ENCODE results near the gene PIP4K2A.

PIP4K2A gene

GRCh38 chr10:22644222-22644621 lies 70.2 kb downstream of the PIP4K2A start:
- DNase-seq (ENCODE audit: low spot score in 2 of 2), result no peak
- H3K4me3 ChIP-seq, result no peak overlapping the region
- no peaks in the 10 kb centered on the region for H3K4me1 ChIP-seq
- in situ Hi-C loops (cut with MboI; ENCODE audit: low sequenced_read_pairs), result no loop called here
- H3K27me3 ChIP-seq (ENCODE audit: low read depth), result no peaks in the 10 kb centered on the region
- H3K9me3 ChIP-seq, result no peaks in the 10 kb centered on the region
- H3K36me3 ChIP-seq (replicated peaks), result no peaks in the 10 kb centered on the region

- H3K4me3 ChIP-seq, result no peak overlapping the region
- DNase-seq (ENCODE audit: low spot score in 2 of 2), result no peak
- H3K27me3 ChIP-seq (ENCODE audit: low read depth), result no peaks in the 10 kb centered on the region
- no peaks in the 10 kb centered on the region for H3K9me3 ChIP-seq
- no peaks in the 10 kb centered on the region for H3K36me3 ChIP-seq (replicated peaks)
- no peaks in the 10 kb centered on the region for H3K4me1 ChIP-seq
- in situ Hi-C loops (cut with MboI; ENCODE audit: low sequenced_read_pairs), result no loop called here
Observed at GRCh38 chr10:22643775-22644174, 70.6 kb downstream of the PIP4K2A start.

GRCh38 chr10:22643116-22643515 lies 71.3 kb downstream of the PIP4K2A start:
- no peaks in the 10 kb centered on the region for H3K9me3 ChIP-seq
- no peaks in the 10 kb centered on the region for H3K36me3 ChIP-seq (replicated peaks)
- no peak overlapping the region for H3K4me3 ChIP-seq
- no peaks in the 10 kb centered on the region for H3K27me3 ChIP-seq (ENCODE audit: low read depth)
- in situ Hi-C loops (cut with MboI; ENCODE audit: low sequenced_read_pairs), result no loop called here
- H3K4me1 ChIP-seq, result no peaks in the 10 kb centered on the region
- DNase-seq (ENCODE audit: low spot score in 2 of 2), result no peak

GRCh38 chr10:22641743-22642142 lies 72.6 kb downstream of the PIP4K2A start:
- Histone ChIP-seq H3K36me3 (replicated peaks) (no peaks in the 10 kb centered on the region), H3K27me3 (ENCODE audit: low read depth) (no peaks in the 10 kb centered on the region), H3K4me1 (no peaks in the 10 kb centered on the region), H3K4me3 (no peak overlapping the region), H3K9me3 (no peaks in the 10 kb centered on the region)
- DNase-seq (ENCODE audit: low spot score in 2 of 2), result no peak
- in situ Hi-C loops (cut with MboI; ENCODE audit: low sequenced_read_pairs), result no loop called here

GRCh38 chr10:22640359-22640758 lies 74.0 kb downstream of the PIP4K2A start:
- no peaks in the 10 kb centered on the region for H3K36me3 ChIP-seq (replicated peaks)
- no peak for DNase-seq (ENCODE audit: low spot score in 2 of 2)
- no peaks in the 10 kb centered on the region for H3K4me1 ChIP-seq
- H3K4me3 ChIP-seq, result no peak overlapping the region
- in situ Hi-C loops (cut with MboI; ENCODE audit: low sequenced_read_pairs), result no loop called here
- H3K27me3 ChIP-seq (ENCODE audit: low read depth), result no peaks in the 10 kb centered on the region
- no peaks in the 10 kb centered on the region for H3K9me3 ChIP-seq

- Histone ChIP-seq H3K27me3 (ENCODE audit: low read depth) (no peaks in the 10 kb centered on the region), H3K36me3 (replicated peaks) (no peaks in the 10 kb centered on the region), H3K4me3 (no peak overlapping the region), H3K4me1 (no peaks in the 10 kb centered on the region), H3K9me3 (no peaks in the 10 kb centered on the region)
- in situ Hi-C loops (cut with MboI; ENCODE audit: low sequenced_read_pairs), result no loop called here
- DNase-seq (ENCODE audit: low spot score in 2 of 2), result no peak
Observed at GRCh38 chr10:22638863-22639262, 75.5 kb downstream of the PIP4K2A start.

- H3K27me3 ChIP-seq (ENCODE audit: low read depth), result no peaks in the 10 kb centered on the region
- H3K9me3 ChIP-seq, result no peaks in the 10 kb centered on the region
- in situ Hi-C loops (cut with MboI; ENCODE audit: low sequenced_read_pairs), result no loop called here
- no peak overlapping the region for H3K4me3 ChIP-seq
- no peak for DNase-seq (ENCODE audit: low spot score in 2 of 2)
- no peaks in the 10 kb centered on the region for H3K4me1 ChIP-seq
- H3K36me3 ChIP-seq (replicated peaks), result no peaks in the 10 kb centered on the region
Observed at GRCh38 chr10:22637491-22637890, 76.9 kb downstream of the PIP4K2A start.

- Histone ChIP-seq H3K27me3 (ENCODE audit: low read depth) (no peaks in the 10 kb centered on the region), H3K9me3 (no peaks in the 10 kb centered on the region), H3K4me1 (no peaks in the 10 kb centered on the region), H3K4me3 (no peak overlapping the region), H3K36me3 (replicated peaks) (no peaks in the 10 kb centered on the region)
- in situ Hi-C loops (cut with MboI; ENCODE audit: low sequenced_read_pairs), result no loop called here
- DNase-seq (ENCODE audit: low spot score in 2 of 2), result no peak
Observed at GRCh38 chr10:22635650-22636049, 78.7 kb downstream of the PIP4K2A start.

GRCh38 chr10:22634606-22635459 lies 79.5 kb downstream of the PIP4K2A start:
- in situ Hi-C loops (cut with MboI; ENCODE audit: low sequenced_read_pairs), result no loop called here
- Histone ChIP-seq H3K36me3 (replicated peaks) (no peaks in the 10 kb centered on the region), H3K4me1 (no peaks in the 10 kb centered on the region), H3K4me3 (no peak overlapping the region), H3K27me3 (ENCODE audit: low read depth) (no peaks in the 10 kb centered on the region), H3K9me3 (no peaks in the 10 kb centered on the region)
- no peak for DNase-seq (ENCODE audit: low spot score in 2 of 2)

GRCh38 chr10:22634093-22634492 lies 80.3 kb downstream of the PIP4K2A start:
- no peak overlapping the region for H3K4me3 ChIP-seq
- in situ Hi-C loops (cut with MboI; ENCODE audit: low sequenced_read_pairs), result no loop called here
- no peaks in the 10 kb centered on the region for H3K9me3 ChIP-seq
- no peaks in the 10 kb centered on the region for H3K27me3 ChIP-seq (ENCODE audit: low read depth)
- DNase-seq (ENCODE audit: low spot score in 2 of 2), result no peak
- H3K36me3 ChIP-seq (replicated peaks), result no peaks in the 10 kb centered on the region
- H3K4me1 ChIP-seq, result no peaks in the 10 kb centered on the region

GRCh38 chr10:22633528-22633927 lies 80.8 kb downstream of the PIP4K2A start:
- Histone ChIP-seq H3K27me3 (ENCODE audit: low read depth) (no peaks in the 10 kb centered on the region), H3K9me3 (no peaks in the 10 kb centered on the region), H3K36me3 (replicated peaks) (no peaks in the 10 kb centered on the region), H3K4me3 (no peak overlapping the region), H3K4me1 (no peaks in the 10 kb centered on the region)
- DNase-seq (ENCODE audit: low spot score in 2 of 2), result no peak
- in situ Hi-C loops (cut with MboI; ENCODE audit: low sequenced_read_pairs), result no loop called here

- H3K4me3 ChIP-seq, result no peak overlapping the region
- no peak for DNase-seq (ENCODE audit: low spot score in 2 of 2)
- H3K9me3 ChIP-seq, result no peaks in the 10 kb centered on the region
- H3K27me3 ChIP-seq (ENCODE audit: low read depth), result no peaks in the 10 kb centered on the region
- in situ Hi-C loops (cut with MboI; ENCODE audit: low sequenced_read_pairs), result no loop called here
- no peaks in the 10 kb centered on the region for H3K36me3 ChIP-seq (replicated peaks)
- no peaks in the 10 kb centered on the region for H3K4me1 ChIP-seq
Observed at GRCh38 chr10:22633106-22633505, 81.3 kb downstream of the PIP4K2A start.

GRCh38 chr10:22631646-22632278 lies 82.6 kb downstream of the PIP4K2A start:
- no peak overlapping the region for H3K4me3 ChIP-seq
- no peaks in the 10 kb centered on the region for H3K9me3 ChIP-seq
- H3K27me3 ChIP-seq (ENCODE audit: low read depth), result no peaks in the 10 kb centered on the region
- peaks cover 3% of the 10 kb centered on the region; the same call in 1 of the 2 replicates for H3K4me1 ChIP-seq
- in situ Hi-C loops (cut with MboI; ENCODE audit: low sequenced_read_pairs), result no loop called here
- no peaks in the 10 kb centered on the region for H3K36me3 ChIP-seq (replicated peaks)
- no peak for DNase-seq (ENCODE audit: low spot score in 2 of 2)

GRCh38 chr10:22631185-22631584 lies 83.2 kb downstream of the PIP4K2A start:
- Histone ChIP-seq H3K9me3 (no peaks in the 10 kb centered on the region), H3K27me3 (ENCODE audit: low read depth) (no peaks in the 10 kb centered on the region), H3K36me3 (replicated peaks) (no peaks in the 10 kb centered on the region), H3K4me3 (no peak overlapping the region), H3K4me1 (peaks cover 9% of the 10 kb centered on the region)
- in situ Hi-C loops (cut with MboI; ENCODE audit: low sequenced_read_pairs), result no loop called here
- no peak for DNase-seq (ENCODE audit: low spot score in 2 of 2)

All from HAP-1 (cell line).